Right lobe of liver (tissue), 4 donors: ENCODE data around the gene FAM83F.

ENCODE experiments used
- CTCF ChIP-seq, 4 donors: fragments of 200-600 bp in 3 of 4; fragments of 450-650 bp in 1 of 4; IDR thresholded peaks; one replicate each; pipeline versions ENCODE4 v1.5.1 to v1.8.0; 2016 to 2022; ENCODE audit warnings: antibody characterized with exemption in 4 of 4, mild to moderate bottlenecking in 2 of 4
- POLR2A ChIP-seq: fragments of 450-650 bp; IDR thresholded peaks from one replicate; pipeline ENCODE4 v1.6.1; 2017; ENCODE audit warnings: antibody characterized with exemption, mild to moderate bottlenecking
- donor health status: DM: no; HTN: no; CAD: no.
- donor health status: DM: no; HTN: no; CAD: no.
- donor health status: DM: no; HTN: yes; CAD: no.

GRCh38 chr22:40081662-40082061, 86.9 kb downstream of the FAM83F start:
- no peak for TF ChIP-seq POLR2A
- no peak for TF ChIP-seq CTCF (IDR thresholded peaks at IDR 0.05)
